ENCODE results near the gene SPATA25. TPM values are rescaled to one million over a fixed set of nuclear protein-coding genes. Genes with fewer than 3 reads are reported as not detected.

Gene SPATA25, protein sequence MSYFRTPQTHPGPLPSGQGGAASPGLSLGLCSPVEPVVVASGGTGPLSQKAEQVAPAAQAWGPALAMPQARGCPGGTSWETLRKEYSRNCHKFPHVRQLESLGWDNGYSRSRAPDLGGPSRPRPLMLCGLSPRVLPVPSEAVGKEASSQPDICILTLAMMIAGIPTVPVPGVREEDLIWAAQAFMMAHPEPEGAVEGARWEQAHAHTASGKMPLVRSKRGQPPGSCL
- total RNA-seq = 0.98 and 2.0 TPM in 2 replicates

DNA sequence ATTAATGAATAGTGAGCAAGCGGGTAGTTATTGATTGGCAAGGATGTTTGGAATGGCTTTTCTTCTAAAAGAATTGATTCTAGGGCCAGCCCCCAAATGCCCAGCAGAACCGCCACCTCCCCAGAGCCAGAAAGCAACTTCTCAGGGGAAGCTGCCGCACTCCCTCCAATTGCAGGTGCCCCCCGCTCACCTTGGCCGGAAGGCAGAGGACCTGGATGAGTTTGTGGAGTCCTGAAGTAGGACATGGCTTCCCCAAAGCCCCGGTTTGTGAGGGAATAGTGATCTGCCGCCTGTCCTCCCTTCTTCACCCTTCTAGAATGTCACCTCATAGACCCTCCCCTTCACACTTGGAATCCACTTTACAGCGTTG lies at the start of gene SPATA25:
SPATA25 (minus strand) TSS at position 277 of the 370 bp plus-strand sequence; CDS start at position 245, 32 bp downstream.

DNA sequence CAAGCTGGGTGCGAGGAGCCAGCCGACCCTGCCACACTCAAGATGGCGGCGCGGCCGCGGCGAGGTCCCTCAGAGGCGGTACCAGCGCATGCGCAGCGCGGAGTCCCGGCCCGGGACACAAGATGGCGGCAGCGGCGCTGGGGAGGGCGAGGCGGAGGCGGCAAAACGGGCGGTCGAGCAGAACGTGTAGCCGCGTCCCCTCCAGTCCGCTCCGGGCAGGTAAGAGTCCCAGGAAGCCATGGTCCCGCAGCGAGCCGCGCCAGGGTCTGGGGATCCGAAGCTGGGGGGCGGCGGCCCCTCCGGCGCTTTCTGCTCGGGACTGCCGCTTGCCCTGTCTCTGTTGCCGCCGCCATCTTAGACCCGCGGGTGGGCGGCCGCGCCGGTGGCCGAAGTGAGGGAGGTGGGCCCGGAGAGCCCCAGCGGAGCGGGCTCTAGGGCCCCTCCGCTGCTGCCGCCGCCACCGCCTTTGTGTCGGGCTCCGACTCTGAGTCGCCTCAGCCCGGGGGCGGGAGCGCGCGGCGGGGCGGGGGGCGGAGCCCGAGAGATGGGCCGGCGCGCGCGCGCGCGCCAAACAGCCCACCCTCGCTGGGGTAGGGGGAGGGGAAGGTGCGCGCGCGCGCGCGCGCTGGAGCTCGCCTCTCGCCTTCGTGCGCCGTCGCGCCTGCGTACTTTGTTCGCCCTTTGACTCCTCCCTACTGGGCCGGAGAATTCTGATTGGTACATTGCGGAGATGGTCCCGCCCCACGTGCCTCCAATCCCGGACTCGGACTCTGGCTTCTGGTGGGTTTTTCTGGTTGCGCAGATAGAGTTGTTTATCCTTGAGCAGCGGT lies 47.4 kb upstream of the SPATA25 start, which contains the start of gene PCIF1:
PCIF1 (plus strand) TSS at position 98 of the 830 bp plus-strand sequence. CDS start 4,317 bp downstream, outside the sequence.

DNA sequence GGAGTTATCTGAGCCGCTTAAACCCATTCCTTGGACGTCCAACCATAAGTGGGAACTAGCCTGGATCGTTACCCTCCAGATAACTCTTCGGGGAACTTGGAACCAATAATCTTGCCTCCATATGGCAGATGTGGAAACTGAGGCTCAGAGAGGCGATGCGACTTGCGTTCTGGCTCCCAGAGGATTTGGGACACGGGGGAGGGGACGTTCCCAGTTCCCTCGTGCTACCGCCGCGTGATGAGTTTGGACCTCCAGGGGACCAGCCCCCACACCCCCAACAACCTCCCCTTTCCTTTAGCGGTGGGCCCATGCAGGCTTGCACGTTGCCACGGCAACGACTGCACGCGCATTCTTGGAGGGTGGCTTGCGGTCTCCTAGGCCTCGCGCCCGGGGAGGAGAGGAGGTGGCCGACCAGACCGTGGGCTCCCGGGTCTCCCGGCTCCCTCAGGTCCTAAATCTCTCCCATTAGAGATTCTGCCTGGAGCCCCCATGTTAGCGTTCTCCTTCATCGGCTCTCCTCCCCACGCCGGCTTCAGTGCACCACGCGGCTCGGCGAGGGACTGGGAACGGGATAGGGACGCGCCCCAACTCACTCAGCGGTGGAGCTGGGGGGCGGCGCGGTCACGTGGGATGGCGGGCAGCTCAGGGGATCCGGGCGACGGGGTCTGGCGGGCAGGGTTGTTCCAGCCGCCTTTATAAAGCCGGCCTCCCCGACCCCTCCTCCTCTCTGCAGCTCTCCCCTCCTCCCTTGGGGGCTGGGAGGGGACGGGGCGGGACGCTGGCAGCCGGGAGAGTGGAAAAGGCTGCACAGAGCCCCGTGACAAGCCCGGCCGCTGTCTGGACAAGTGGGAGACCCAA lies 24.3 kb upstream of the SPATA25 start, which contains the start of gene PLTP:
PLTP (minus strand) TSS at position 670 of the 858 bp plus-strand sequence. CDS start 703 bp downstream, outside the sequence.

DNA sequence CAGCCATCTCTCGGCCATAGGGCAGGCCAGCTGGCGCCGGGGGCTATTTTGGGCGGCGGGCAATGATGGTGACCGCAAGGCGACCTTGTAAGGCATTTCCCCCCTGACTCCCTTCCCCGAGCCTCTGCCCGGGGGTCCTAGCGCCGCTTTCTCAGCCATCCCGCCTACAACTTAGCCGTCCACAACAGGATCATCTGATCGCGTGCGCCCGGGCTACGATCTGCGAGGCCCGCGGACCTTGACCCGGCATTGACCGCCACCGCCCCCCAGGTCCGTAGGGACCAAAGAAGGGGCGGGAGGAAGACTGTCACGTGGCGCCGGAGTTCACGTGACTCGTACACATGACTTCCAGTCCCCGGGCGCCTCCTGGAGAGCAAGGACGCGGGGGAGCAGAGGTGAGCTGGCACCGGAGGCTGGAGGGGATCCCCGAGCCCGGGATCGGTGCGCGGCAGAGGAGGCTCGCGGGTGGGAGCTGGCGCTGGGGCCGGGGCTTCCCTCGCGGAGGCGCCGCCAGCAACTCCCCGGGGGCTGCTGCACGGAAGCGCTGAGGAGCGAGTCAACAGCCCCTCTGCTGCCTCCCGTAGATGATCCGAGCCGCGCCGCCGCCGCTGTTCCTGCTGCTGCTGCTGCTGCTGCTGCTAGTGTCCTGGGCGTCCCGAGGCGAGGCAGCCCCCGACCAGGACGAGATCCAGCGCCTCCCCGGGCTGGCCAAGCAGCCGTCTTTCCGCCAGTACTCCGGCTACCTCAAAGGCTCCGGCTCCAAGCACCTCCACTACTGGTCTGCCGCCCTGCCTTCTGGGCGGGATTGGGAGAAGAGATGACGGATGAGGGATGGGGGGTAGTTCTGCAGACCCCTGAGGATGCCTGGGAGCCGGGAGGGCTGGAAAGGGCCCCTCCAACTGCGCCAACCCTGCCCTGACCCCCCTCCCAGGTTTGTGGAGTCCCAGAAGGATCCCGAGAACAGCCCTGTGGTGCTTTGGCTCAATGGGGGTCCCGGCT lies 3.9 kb upstream of the SPATA25 start, which contains the start of the genes CTSA and NEURL2:
CTSA (plus strand) TSS at position 351 of the 999 bp plus-strand sequence; CDS start at position 585, 234 bp downstream.
NEURL2 (minus strand) TSS at position 224 of the 999 bp plus-strand sequence; CDS start at position 7, 217 bp downstream.

DNA sequence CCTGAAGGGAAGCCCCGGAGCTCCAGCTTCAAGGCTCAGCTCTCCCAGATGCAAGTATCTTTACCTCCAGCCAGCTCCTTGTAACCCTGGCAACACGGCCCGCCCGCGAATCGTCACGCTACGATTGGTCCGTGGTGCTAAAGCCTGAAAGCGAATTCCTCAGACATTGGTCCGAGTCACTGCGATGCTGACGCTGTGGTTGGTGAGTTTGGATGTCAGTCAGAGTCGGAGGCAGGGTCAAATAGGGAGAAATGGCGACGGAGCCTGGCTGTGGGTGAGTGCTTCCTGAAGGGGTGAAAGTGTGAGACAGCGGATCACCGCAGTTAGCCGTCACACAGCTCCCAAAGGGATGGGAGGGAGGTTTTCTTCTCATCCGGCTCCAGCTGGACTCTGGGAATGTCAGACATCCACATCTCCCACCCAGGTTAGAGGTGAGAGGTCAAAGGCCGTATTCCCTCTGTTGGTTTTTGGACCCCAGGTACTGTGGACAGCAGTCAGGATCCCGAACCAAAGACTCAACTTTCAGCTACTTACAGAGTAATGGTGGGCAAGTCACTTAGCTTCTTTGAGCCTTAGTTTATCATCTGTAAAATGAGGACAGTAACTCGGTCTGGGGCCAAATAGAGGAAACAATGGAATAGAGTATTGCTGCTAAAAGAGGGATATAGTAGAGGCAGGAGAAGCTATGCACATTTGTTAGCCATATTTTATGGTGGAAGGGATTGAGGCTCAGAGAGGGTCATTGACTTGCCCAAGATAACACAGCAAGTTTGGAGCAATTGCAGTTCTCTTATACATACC lies 6.2 kb downstream of the SPATA25 start, which contains the start of gene ZSWIM1:
ZSWIM1 (plus strand) TSS at position 240 of the 801 bp plus-strand sequence. CDS start 1,366 bp downstream, outside the sequence.

DNA sequence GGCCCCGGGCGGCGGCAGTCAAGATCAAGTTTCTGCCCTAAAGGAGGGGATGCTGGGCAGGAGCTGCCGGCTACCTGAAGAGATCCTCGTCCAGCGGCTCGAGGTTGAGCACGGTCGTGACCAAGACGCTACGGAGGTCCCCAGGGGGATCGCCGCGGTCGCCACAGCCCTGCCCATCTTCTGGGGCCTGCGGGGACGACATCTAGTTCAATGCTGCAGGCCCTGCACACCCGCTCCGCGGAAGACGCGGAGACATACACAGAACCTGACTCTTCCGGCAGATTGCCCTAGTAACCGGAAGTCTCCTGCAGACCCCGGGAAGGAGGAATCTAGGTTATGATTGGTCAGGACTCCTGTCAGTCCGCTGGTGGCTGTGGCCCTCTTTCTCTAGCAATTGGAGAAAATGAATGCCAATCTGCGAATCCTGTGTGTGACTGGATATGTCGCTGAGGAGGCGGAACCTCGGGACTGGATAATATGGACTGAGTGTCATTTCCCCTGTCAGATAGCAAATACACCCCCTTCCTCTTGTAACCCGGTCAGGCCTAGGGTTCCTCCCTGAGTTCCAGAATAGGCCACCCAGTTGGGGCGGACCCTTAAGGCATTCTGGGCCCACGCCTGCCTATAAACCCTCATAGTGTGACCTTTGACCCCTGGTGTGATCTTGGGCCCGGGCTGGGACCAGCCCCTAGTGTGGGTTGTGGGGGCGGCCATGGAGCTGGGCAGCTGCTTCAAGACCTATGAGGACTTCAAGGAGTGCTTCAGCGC lies 30.1 kb downstream of the SPATA25 start, which contains the start of the genes ACOT8 and ZSWIM3:
ACOT8 (minus strand) TSS at position 279 of the 768 bp plus-strand sequence; CDS start at position 202, 77 bp downstream.
ZSWIM3 (plus strand) TSS at position 501 of the 768 bp plus-strand sequence; CDS start at position 713, 212 bp downstream.

Other genes with a start within 250 kb of the SPATA25 start
- gene WFDC11, start 217.4 kb downstream of the SPATA25 start, total RNA-seq = not detected in 2 replicates
- gene WFDC13, start 185.6 kb downstream of the SPATA25 start, total RNA-seq = not detected in 2 replicates
- not detected in 2 replicates for gene WFDC10B, start 182.6 kb downstream of the SPATA25 start, total RNA-seq
- not detected in 2 replicates for gene SPINT4, start 165.3 kb downstream of the SPATA25 start, total RNA-seq
- not detected in 2 replicates for gene WFDC3, start 95.7 kb downstream of the SPATA25 start, total RNA-seq
- gene DNTTIP1, start 95.7 kb downstream of the SPATA25 start, total RNA-seq = 11.0 and 11.7 TPM in 2 replicates
- gene UBE2C, start 75.0 kb downstream of the SPATA25 start, total RNA-seq = 3.9 and 16.9 TPM in 2 replicates
- not detected in 2 replicates for gene TNNC2, start 60.3 kb downstream of the SPATA25 start, total RNA-seq
- 61.6 and 65.1 TPM in 2 replicates for gene SNX21, start 53.8 kb downstream of the SPATA25 start, total RNA-seq
- gene ACOT8, start 30.2 kb downstream of the SPATA25 start, total RNA-seq = 34.5 and 38.5 TPM in 2 replicates
- gene ZSWIM3, start 30.0 kb downstream of the SPATA25 start, total RNA-seq = 5.5 and 8.4 TPM in 2 replicates
- 10.2 and 17.5 TPM in 2 replicates for gene ZSWIM1, start 6.4 kb downstream of the SPATA25 start, total RNA-seq
- gene NEURL2, start 3.6 kb upstream of the SPATA25 start, total RNA-seq = 2.9 and 3.5 TPM in 2 replicates
- 38.4 and 66.0 TPM in 2 replicates for gene CTSA, start 3.7 kb upstream of the SPATA25 start, total RNA-seq
- 4.4 and 9.4 TPM in 2 replicates for gene PLTP, start 24.5 kb upstream of the SPATA25 start, total RNA-seq
- gene PCIF1, start 47.1 kb upstream of the SPATA25 start, total RNA-seq = 20.0 and 24.0 TPM in 2 replicates
- 26.6 and 29.1 TPM in 2 replicates for gene ZNF335, start 84.6 kb upstream of the SPATA25 start, total RNA-seq
- 0.87 and 1.2 TPM in 2 replicates for gene MMP9, start 121.3 kb upstream of the SPATA25 start, total RNA-seq
- gene SLC12A5, start 141.6 kb upstream of the SPATA25 start, total RNA-seq = 0.33 and 2.0 TPM in 2 replicates
- gene NCOA5, start 202.3 kb upstream of the SPATA25 start, total RNA-seq = 19.2 and 20.6 TPM in 2 replicates
- 18.5 and 26.6 TPM in 2 replicates for gene CD40, start 230.7 kb upstream of the SPATA25 start, total RNA-seq

All from placental epithelial cell (primary cell).